Measurements from ENCODE around the gene LRRC26. TPM values are rescaled to one million over a fixed set of nuclear protein-coding genes. Genes with fewer than 3 reads are reported as not detected.

Gene LRRC26
- total RNA-seq: not detected

DNA sequence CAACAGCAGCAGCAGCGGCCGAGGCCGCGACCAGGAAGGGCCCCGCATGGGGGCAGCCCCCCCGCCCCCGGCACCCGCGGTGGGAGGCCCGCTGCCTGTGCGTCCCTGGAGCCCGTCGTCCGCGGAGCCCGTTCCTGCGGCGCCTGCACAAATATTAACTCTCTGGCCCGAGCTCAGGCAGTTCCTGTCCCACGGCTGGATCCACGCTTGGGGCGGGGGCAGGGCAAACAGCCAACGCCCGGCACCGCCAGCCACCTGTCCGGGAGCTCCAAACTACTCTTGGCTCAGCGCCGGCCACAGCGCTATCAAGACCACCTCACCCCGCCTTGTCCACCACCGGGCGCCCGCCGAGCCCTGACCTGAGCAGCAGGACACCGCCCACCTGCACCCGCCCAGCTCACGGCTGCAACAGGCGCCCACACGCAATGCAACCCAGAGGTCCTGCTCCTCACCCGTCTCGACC lies at the start of gene LRRC26:
Gene LRRC26, minus strand, starts transcription at position 156 of the 463 bp plus-strand sequence. Its CDS starts 108 bp downstream, at position 48.
- no peak for ATAC-seq

DNA sequence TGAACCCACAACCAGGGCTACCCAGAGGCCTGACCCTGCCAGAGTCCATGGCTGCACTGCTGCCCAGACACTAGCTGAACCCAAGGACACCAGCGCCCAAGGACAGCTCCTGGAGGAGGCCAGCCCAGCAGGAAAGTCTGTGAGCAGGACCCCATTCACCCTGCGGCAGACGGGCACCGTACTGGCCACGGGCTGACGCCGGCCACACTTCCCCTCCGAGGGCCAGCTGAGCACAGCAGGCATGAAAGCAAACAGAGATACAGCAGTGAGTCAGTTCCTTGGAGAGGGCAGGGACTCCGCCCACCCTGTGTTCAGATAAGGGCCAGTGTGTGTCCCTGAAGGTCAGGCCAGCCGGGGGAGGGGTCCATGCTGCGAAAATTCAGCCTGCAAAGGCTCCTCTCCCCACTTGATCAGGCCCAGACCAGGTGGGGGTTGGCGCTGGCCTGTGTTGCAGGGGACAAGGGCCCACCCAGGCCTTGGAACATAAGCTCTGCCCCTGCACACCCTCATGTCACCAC lies 49.0 kb upstream of the LRRC26 start:
- DNase-seq (ENCODE audit: low spot score) (no peak), ATAC-seq (no peak)

More for the DNA sequence above, at the start of gene LRRC26:
- no peak for DNase-seq (ENCODE audit: low spot score)

DNA sequence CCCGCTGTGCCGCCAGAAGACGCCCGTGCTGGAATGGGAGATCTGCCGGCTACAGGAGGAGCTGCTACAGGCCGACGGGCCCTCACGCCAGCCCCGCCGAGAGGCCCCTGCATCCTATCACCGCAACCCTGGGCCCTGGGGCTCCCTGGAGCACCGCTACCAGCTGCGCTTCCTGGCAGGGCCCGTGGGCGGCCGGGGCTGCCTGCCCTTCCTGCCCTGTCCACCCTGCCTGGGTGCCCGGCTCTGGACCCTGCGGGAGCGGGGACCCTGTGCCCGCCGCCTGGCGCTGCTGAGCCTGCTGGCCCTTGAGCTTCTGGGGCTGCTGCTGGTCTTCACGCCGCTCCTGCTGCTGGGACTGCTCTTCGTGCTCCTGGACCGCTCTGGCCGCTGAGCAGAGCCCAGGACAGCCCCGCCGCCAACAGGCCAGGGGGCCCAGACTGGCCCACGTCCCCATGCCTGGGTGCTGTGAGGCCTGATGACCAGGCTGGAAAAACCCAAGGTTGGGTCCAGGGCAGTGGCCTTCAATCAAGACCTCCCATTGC lies 48.4 kb upstream of the LRRC26 start:
- no peak for ATAC-seq
- DNase-seq (ENCODE audit: low spot score): no peak

GRCh38 chr9:137217276-137218211 lies 47.7 kb upstream of the LRRC26 start:
- ATAC-seq (peak; percentile 52), DNase-seq (ENCODE audit: low spot score) (no peak)

- DNase-seq (ENCODE audit: low spot score) (no peak), ATAC-seq (no peak)
Measured at GRCh38 chr9:137216188-137216965, 46.5 kb upstream of the LRRC26 start.

DNA sequence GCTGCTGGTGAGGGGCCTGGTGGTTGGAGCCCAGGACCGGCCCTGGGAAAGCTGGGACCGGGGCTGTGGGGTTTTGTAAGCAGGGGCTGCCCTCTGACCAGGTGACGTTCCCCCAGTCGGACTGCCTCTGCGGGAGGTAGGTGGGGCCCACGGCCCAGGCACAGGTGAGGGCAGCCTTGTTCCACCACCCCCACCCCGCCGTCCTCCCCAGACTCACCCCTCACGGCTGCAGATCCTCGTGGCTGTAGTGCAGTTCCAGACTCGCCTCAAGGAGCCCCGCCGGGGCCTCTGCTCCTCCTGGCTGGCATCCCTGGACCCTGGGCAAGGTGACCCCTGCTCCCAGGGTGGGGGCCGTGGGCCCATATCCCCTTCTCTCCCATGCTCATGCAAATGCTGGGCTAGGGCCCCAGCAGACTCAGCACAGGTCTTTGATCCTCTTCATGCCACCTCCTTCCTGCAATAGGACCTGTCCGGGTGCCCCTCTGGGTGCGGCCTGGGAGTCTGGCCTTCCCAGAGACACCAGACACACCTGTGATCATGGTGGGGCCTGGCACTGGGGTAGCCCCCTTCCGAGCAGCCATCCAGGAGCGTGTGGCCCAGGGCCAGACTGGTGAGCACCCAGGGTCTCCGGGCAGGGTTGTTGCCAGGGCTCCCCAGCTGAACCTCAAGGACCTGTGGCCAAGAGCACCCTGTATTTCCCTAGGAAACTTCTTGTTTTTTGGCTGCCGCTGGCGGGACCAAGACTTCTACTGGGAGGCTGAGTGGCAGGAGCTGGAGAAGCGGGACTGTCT lies 45.5 kb upstream of the LRRC26 start:
- no peak for ATAC-seq

DNA sequence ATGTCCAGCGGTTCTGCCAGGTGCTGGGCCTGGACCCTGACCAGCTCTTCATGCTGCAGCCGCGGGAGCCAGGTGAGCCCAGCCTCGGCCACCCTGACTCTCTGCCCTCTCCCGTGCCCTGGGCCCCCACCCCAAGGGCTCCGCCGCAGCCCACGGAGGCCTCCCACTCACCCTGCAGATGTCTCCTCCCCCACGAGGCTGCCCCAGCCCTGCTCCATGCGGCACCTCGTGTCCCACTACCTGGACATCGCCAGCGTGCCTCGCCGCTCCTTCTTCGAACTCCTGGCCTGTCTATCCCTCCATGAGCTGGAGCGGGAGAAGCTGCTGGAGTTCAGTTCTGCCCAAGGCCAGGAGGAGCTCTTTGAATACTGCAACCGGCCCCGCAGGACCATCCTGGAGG lies 44.8 kb upstream of the LRRC26 start:
- DNase-seq (ENCODE audit: low spot score): no peak
- no peak for ATAC-seq

More for the DNA sequence above, 45.5 kb upstream of the LRRC26 start:
- DNase-seq (ENCODE audit: low spot score): no peak

DNA sequence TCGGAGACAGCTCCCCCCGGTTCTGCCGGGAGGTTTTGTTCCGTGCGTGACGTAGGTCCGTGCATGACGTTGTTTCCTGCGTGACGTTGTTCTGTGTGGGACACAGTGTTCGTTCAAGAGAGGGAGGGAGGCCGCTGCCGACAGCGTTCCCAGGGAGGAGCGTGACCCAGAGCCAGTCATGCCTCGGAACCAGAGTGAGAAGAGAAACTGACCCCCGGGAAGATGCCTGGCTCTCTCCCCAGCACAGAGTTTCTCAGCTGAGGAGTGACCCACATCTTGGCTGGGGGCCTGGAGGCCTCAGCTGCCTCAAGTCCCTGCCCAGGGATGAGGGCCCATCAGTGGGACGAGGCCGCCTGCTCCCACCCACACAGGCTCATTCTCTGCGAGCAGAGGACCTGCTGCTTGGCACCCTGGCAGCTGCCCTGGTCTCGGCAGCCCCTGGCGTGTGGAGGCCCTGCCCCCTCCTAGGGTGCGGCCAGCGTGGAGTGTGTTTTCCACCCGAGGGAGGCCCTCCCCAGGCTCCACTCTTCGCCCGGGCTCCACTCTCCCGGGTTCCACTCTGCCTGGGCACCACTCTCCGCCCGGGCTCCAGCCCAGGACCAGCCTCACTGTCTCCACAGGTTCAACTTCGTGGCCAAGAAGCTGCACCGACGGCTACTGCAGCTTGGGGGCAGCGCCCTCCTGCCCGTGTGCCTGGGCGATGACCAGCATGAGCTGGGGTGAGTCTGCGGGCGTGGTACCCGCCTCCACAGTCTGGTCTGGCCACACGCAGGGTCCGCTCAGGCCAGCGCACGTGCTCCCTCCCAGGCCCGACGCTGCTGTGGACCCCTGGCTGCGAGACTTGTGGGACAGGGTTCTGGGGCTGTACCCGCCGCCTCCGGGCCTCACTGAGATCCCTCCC lies 43.6 kb upstream of the LRRC26 start:
- ATAC-seq (no peak), DNase-seq (ENCODE audit: low spot score) (no peak)

DNA sequence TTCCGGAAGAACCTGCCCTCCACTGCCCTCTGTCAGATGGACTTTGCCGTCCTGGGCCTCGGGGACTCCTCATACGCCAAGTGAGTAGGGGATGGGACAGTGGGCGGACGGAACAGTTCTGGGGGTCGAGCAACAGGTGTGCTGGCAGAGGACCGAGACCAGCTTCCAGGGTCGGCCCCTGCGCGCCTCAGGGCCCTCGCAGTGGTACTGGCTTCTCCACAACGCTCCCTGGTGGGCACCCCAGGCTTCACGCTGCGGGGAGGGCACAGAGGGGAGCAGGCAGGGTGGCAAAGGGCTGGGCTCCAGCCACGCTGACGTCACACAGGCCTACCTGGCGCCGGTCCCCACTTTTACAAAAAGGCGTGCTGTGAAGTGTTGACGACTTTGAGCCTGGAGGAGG lies 42.7 kb upstream of the LRRC26 start:
- DNase-seq (ENCODE audit: low spot score): no peak
- no peak for ATAC-seq

GRCh38 chr9:137211532-137211931 lies 41.7 kb upstream of the LRRC26 start:
- DNase-seq (ENCODE audit: low spot score): no peak
- no peak for ATAC-seq

- DNase-seq (ENCODE audit: low spot score) (no peak), ATAC-seq (no peak)
Measured at GRCh38 chr9:137206602-137207001, 36.8 kb upstream of the LRRC26 start.

GRCh38 chr9:137205126-137206069 lies 35.5 kb upstream of the LRRC26 start, which contains the start of the genes NDOR1 and TMEM203:
Gene NDOR1, plus strand, starts transcription at chr9:137205700. Its CDS starts 78 bp downstream, at chr9:137205778.
Gene TMEM203, minus strand, starts transcription at chr9:137205648. Its CDS starts 234 bp downstream, at chr9:137205414.
- DNase-seq (ENCODE audit: low spot score): peak; percentile 94
- ATAC-seq: peak; percentile 57

DNA sequence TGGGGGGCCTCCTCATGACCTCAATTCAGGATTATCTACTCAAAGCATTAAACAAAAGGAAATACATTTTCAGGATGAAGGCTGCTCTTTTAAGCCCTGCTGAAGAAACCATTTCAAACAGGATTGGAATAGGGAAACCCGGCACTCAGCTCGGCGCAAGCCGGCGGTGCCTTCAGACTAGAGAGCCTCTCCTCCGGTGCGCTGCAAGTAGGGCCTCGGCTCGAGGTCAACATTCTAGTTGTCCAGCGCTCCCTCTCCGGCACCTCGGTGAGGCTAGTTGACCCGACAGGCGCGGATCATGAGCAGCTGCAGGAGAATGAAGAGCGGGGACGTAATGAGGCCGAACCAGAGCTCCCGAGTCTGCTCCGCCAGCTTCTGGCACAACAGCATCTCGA lies 34.9 kb upstream of the LRRC26 start:
- no peak for ATAC-seq
- no peak for DNase-seq (ENCODE audit: low spot score)

GRCh38 chr9:137202966-137203365 lies 33.1 kb upstream of the LRRC26 start:
- DNase-seq (ENCODE audit: low spot score): no peak
- no peak for ATAC-seq

DNA sequence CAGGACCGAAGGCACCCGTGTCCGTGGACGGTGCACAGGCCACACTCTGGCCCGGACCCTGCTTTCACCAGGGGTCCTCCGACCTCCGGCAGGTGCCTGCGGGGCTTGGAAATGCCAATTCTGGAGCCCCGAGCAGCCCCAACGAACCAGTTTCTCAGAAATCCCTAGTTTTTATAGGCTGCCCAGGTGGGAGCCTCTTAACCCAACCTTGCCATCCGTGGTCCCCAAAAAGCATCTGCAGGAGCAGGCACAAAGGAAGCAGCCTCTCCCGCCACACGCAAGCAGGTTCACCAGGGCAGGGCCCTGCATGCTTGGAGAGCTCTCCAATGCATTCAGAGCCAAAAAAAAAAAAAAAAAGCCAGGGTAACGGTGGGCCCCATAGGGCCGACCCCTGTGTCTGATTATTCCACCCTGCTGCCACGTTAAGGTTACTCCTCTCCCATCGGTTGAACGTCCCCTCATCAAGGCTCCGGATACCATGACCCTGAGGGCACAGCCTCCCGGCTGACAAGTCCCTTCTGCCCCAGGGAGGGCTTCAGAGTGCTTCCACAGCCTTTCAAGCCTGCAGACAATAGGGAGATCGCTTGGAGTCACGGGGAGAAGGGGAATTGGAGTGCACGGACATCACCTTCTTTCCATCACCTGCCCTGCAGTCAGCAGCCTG lies 31.5 kb upstream of the LRRC26 start:
- ATAC-seq: no peak

GRCh38 chr9:137200311-137201204 lies 30.7 kb upstream of the LRRC26 start, which contains the start of gene TPRN:
Gene TPRN, minus strand, starts transcription at chr9:137200741. Its CDS starts 30 bp downstream, at chr9:137200711.
- peak; percentile 81 for ATAC-seq

More for the DNA sequence above, 31.5 kb upstream of the LRRC26 start:
- no peak for DNase-seq (ENCODE audit: low spot score)

More at GRCh38 chr9:137200311-137201204, 30.7 kb upstream of the LRRC26 start, which contains the start of gene TPRN:
- DNase-seq (ENCODE audit: low spot score): peak; percentile 100

Measured in left lobe of liver (tissue), 2 donors.